Esophagus muscularis mucosa (tissue), 3 donors: ENCODE data around the gene ECEL1.

ENCODE experiments used
- POLR2A ChIP-seq: fragments of 450-650 bp; IDR thresholded peaks from one replicate; pipeline ENCODE4 v1.6.1; 2017; ENCODE audit warnings: antibody characterized with exemption, moderate library complexity, mild to moderate bottlenecking, low read depth
- POLR2AphosphoS5 ChIP-seq, 2 donors: sonication (generic); formaldehyde crosslinking; IDR thresholded peaks; one replicate each; pipeline ENCODE4 v1.6.1; 2017; ENCODE audit warnings: antibody characterized with exemption in 2 of 2
- TF ChIP-seq, protein P1 (sequence below), 3 experiments: fragments of 200-600 bp in 2 of 3; fragments of 450-650 bp in 1 of 3; sonication (generic) in 2 of 3; IDR thresholded peaks; one replicate each; pipeline ENCODE4 v1.5.1; 2017 to 2019; ENCODE audit warnings: antibody characterized with exemption in 3 of 3, mild to moderate bottlenecking in 2 of 3, moderate library complexity in 1 of 3

DNA sequence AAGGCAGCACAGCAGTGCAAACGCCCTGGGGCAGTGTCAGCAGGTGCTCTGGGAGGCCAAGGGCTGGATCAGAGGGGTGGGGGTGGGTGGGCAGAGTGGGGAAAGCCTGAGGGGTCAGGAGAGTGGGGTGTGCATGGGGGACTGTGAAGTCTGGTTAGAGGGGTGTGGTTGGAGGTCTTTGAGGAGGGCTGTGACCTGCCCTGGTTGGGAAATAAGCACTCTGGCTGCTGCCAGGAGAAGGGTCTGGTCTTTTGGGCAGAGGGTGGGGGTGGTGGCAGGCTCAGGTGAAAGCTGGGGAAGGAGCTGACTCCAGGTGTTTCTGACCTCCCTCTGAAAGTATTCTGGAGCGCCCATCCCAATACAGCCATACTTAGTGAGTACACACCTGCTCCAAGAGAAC lies 27.5 kb downstream of the ECEL1 start:
- TF ChIP-seq, protein P1, sequence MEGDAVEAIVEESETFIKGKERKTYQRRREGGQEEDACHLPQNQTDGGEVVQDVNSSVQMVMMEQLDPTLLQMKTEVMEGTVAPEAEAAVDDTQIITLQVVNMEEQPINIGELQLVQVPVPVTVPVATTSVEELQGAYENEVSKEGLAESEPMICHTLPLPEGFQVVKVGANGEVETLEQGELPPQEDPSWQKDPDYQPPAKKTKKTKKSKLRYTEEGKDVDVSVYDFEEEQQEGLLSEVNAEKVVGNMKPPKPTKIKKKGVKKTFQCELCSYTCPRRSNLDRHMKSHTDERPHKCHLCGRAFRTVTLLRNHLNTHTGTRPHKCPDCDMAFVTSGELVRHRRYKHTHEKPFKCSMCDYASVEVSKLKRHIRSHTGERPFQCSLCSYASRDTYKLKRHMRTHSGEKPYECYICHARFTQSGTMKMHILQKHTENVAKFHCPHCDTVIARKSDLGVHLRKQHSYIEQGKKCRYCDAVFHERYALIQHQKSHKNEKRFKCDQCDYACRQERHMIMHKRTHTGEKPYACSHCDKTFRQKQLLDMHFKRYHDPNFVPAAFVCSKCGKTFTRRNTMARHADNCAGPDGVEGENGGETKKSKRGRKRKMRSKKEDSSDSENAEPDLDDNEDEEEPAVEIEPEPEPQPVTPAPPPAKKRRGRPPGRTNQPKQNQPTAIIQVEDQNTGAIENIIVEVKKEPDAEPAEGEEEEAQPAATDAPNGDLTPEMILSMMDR (IDR thresholded peaks at IDR 0.05): no peak
- TF ChIP-seq POLR2AphosphoS5 (IDR thresholded peaks at IDR 0.05) (no peak), POLR2A (no peak)
